ENCODE data around the gene HOXA6.

The HOXA6 gene

GRCh38 chr7:27121684-27122076 lies 25.9 kb downstream of the HOXA6 start:
- DNase-seq: no peak

DNA sequence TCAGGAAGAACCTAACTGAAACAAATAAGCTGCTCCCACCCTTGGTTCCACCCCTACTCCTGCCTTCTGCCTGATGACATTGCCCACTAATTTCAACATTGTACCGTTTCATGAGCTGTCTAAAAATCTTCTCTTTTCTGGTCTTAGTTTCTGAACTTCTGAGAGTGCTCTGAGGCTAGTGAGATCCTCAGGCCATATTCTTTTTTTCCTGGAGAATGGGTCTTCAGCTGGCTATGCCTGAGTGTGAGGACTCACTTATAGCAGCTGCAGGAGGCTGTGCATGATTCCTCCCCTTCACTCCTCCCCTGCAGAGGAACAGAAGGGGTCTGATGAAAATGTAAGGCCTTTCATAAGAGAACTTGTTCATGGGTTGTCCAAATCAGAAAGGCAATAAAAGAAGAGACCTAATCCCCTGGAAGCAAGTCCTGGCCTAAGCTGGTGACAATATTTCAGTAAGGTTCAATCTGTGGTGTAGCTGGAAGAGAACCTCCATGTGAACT lies 28.1 kb downstream of the HOXA6 start:
- DNase-seq: no peak

GRCh38 chr7:27118580-27118979 lies 29.0 kb downstream of the HOXA6 start:
- DNase-seq: no peak

DNA sequence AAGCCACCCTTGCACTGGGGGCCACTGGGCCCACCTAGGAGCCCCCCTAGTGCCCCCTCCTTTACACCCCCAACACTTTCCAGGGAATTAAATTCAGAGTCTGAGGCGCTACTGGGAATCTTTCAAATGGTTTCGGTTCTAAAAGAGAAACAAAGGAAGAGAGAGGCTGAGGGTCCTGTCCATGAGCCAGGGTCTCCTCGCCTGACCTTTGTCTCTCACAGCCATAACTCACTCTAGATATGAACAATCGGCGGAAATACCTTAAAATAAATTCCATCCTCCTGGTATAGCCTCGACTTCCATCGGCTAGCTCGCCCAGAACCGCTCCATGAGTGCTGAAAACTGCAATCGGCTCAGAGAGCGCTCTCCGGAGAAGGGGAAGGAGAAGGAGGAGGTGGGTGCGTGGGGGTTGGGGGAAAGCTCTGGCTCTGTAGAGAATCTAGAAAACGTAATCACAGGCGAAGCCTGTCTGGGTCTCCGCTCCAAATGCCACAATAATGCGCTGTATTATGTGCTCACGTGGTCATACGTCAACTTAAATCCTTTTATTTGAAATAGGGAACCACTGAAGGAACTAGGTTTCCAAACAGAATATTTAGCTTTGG lies 29.6 kb downstream of the HOXA6 start:
- DNase-seq: no peak

DNA sequence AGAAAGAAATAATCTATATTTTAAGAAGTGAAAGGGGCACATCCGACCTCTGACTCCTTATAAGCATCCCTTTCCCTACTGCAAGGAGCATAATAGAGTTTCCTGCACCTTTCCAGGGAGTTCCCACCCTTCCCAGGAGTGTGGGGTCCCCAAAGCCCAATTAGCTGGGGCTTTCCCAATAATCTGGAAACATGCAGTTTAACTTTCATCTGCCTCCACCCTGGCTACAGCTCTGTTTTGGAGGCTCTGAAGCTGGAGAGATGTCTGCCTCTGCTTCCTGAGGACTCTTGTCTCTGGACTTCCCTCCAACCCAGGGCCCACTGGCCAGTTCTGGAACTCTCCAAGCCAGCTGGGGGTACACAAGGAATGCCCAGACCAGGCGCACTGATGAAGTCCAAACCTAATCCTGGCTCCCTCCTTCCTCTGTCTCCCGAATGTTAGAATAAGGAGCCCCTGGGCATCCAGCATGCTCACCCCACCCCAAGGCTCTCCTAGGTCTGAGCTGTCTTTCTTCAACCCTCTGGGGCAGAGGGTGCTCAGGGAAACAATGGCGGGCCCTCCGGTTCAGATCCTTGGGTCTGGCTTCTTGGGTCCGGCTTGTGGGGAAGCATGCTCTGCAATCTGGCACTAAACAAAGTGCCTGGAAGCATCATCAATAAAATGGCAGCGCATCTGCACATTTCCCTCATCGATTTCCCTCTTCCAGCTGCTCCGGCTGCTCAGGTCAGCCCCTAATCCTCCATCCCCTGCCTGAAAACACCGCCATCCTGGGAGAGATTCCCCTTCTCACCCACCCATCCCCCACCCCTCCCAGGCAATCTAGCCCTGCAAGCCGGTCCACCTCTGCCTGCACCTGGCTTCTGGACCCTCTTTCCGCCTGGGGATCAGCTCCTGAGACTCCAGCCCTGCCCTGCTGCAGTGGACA lies 30.4 kb downstream of the HOXA6 start:
- no peak for DNase-seq

GRCh38 chr7:27116031-27116961 lies 31.3 kb downstream of the HOXA6 start:
- DNase-seq: no peak

DNA sequence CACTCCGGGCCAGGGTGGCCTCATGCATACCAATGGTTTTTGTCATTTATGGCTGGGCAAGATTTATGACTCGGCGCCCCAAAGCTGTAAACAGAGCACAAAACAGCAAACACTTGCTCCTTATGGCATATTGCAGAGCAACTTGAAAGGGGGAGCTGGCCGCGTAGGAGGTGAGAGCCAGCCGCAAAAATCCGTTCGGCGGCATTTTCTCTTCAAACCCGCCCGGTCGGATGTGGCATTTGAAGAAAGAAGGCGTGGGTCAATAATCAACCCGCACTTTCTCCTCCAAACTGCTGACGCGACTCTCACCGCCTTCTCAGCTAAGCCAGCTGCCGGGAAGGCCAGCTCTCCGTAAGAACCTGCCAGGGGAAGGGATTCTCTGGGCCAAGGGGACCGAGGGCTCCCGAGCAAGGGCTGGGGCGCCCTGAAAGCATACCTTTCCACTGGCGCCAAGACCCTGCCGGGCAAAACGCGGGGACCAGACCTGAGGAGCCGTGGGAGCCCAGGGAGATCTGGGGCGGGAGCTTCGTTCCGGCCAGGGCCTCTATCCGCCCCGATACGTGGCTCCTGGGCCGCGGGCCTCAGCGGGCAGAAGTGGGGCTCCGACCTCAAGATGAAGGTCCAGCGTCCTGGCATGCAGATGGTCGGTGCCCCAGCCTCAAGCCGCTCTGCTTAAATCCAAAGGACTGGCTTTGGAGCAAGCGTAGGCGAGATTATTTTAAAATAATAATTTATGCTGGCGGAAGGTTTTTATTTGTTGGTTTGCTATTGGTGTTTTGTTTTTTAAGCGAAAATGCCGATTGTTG lies 32.1 kb downstream of the HOXA6 start:
- no peak for DNase-seq

- DNase-seq: no peak
Measured at GRCh38 chr7:27114881-27115220, 32.7 kb downstream of the HOXA6 start.

GRCh38 chr7:27113991-27114769 lies 33.4 kb downstream of the HOXA6 start:
- no peak for DNase-seq

GRCh38 chr7:27112955-27113949 lies 34.3 kb downstream of the HOXA6 start:
- DNase-seq: no peak

DNA sequence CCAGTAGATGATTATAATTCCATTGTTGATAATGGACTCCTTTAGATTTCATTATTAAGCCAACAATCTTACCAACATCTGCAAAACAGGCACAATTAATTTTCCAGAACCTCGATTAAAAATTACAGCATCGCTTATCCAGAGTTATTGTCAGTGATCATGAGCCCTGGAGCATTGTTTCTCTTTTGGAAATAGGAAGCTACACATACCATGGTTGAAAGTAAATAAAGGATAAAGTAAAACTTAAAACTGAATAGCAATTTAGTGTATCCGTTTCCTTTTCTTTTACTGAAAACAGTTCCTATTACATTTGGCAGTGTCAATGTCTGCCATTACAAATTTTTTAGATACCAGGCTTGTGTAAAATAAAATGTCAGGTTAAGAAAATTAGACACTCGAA lies 35.2 kb downstream of the HOXA6 start:
- no peak for DNase-seq

DNA sequence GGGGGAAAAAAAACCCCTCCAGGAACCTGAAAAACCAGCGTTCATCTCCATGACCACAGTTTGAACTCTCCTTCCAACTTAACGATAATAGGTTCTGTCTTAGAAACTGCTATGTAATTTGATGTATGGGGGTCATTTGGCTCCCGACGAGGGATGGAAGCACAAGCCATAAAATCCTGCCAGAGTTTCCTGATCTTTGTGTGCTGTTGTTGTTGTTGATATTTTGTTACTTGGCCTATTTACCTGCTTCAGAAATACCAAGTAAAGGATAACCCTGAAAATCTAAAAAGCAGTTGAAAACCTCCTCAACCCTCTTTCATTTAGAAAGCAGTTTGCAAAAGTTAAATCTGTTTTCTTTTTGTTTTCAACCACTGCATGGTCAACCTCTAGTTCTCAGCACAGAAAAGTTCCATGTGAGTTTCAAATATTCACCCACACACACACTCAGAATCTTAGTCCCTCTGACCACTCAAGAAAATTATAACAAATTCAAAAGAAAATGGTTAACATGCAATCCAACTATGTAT lies 35.8 kb downstream of the HOXA6 start:
- no peak for DNase-seq

- DNase-seq: no peak
Measured at GRCh38 chr7:27111042-27111750, 36.4 kb downstream of the HOXA6 start.

DNA sequence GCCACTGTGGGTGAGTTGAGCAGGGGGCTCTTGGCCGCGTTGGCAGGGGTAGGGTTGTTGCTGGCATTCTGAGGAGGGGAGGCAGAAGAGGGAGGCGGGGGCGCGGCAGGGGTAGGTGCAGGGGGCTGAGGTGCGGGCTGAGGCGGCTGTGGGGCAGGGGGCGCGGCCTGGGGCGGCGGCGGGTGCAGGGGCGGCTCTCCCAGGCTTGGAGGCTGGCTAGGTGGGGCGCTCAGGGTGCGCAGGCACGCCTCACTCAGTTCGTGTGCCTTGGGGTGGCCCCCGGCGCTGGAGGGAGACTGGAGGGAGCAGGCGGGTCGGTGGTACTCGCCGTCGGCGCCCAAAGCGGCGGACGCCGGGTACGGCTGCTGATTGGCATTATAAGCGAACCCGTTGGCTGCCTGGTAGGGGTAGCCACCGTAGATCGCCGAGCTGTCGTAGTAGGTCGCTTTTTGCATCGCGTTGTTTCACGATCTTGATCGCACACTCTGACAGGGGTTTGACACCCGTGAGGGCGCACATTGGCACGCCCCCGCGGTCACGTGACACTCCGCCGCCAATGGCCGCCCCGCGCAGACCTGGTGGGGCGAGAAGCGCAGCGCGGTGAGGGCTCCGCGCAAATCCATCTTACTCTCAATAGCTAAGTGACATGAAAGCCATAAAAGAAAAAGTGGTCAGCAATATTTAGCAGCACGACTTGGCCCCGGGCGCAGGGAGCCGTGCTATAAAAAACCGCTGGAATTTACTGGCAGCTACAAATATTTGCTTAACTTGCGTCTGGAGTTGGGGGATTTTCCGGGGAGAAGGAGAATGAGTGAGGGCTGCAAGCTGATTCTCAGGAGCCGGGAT lies 37.2 kb downstream of the HOXA6 start:
- no peak for DNase-seq

DNA sequence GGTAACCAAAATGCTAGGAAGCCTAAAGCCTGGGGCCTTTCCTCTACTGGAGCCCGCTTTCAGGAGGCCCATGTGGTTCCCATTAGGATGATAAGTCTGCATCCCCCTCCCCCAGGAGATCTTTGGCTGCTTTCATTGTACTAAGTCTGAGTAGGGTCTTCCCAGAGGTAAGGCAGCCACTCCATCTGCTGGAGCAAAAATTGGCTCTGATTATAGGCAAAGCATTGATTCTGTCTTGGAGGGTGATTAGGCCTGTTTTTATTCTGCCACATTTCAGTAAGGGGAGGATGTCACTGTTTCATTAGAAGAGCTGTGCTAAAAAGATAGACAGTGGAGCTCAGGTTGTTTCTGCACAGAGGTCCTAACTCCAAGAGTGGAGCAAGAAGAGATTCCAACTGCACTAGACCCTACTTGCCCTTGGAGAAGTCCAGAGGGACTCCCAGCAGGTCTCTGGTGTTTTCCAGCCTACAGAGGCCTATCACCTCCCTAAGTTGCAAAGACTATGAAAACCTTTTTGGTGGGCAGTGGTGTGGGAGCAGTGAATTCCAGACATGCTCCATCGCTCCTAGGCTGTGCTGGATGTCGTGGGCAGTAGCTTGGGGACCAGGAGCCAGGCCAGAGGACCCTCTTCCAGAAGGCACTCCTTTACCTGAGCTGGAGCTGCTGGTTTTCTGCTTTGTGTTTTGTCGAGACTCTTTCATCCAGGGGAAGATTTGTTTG lies 37.9 kb downstream of the HOXA6 start:
- no peak for DNase-seq

DNA sequence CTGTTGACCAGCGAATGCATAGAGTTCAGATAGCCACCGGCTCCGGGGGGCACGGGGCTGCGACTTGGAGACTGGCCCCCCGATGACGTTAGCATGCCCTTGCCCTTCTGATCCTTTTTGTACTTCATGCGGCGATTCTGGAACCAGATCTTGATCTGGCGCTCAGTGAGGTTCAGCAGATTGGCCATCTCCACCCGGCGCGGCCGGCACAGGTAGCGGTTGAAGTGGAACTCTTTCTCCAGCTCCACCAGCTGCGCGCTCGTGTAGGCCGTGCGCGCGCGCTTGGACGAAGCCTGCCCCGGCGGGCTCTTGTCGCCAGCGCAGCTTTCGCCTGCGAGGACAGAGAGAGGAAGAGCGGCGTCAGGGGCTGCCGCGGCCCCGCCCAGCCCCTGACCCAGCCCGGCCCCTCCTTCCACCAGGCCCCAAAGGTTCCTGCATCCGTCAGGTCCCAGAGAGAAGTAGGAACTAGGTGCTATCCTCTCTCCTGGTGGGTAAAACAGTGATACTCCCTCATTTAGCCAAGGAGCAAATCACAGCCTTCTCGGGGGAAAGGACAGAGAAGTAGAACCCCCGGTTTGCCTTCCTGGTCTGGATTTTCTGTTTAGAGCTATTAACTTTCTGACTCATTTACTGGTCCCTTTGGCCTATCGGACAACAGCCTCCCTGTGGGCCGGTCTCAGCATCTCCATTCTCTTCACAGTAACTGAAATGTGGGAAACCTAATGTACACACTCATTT lies 39.0 kb downstream of the HOXA6 start:
- DNase-seq: no peak

All from stimulated activated CD4-positive, alpha-beta T cell treated with anti-CD3 and anti-CD28 coated beads, Interleukin-4, amount 100 ng/mL, for 1 hour (primary cell).